Occipital lobe (tissue), 2 donors: ENCODE data around the gene CACNB1. TPM values are rescaled to one million over a fixed set of nuclear protein-coding genes. Genes with fewer than 3 reads are reported as not detected.

ENCODE experiments used
- DNase-seq: peaks from one replicate; lab custom pipeline; 2025; lab: John Stamatoyannopoulos, UW
- total RNA-seq: library from RNA; depleted of rRNA; stranded (reverse); fragments of >200 nt; gene quantifications from one replicate; pipeline ENCODE4 v1.2.3, GENCODE V29; 2014

CACNB1 gene
- total RNA-seq, 1 donor from 2014 or later = 20.6 TPM

DNA sequence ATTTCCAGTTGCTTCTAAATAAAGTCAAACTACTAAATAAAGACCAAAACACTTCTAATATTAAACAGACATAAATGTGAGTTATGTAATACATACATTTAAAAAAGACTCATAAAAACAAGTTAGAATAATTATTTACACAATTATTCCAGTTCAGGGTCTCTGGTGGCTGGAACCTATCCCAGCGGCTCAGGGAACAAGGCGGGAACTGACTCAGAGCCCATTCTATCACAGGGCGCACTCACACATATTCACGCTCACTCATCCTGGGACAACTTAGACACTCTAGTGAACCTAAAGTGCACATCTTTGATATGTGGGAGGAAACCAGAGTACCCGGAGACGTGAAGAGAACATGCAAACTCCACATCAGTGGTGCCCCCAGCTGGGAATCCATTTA, 71.0 kb downstream of the CACNB1 start:
- no peak for DNase-seq

DNA sequence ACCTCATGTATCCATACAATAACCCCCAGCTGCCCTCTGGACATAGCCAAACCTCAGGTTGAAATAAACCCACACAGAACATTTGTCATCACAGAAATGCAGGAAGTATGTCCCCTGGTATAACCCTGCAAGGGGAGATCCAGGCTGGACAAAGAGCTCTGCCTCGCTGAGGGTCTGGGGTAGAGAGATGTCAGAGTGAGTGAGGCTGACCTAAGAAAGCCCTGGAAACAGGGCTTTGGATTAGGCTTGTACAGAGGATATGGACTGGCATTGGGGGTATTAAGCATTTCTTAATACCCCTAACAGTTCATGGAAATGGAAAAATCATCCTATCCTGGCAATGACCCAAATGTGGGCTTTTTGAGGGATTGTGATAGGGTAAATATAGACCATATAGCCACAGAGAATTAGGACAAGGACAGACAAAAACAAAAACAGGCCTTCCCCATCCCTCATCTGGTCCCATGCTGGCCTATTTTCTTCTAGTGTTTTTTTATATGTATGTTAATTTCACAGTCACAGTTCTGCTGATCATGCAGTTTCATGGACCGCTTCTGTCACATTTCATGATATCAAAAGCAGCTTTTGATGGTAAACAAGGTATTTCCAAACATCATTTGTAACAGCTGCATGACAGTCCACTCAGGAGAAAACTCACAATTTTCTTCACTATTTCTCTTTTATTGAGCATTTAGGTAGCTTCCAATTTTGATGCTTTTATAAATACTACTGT, 72.2 kb downstream of the CACNB1 start:
- no peak for DNase-seq

DNA sequence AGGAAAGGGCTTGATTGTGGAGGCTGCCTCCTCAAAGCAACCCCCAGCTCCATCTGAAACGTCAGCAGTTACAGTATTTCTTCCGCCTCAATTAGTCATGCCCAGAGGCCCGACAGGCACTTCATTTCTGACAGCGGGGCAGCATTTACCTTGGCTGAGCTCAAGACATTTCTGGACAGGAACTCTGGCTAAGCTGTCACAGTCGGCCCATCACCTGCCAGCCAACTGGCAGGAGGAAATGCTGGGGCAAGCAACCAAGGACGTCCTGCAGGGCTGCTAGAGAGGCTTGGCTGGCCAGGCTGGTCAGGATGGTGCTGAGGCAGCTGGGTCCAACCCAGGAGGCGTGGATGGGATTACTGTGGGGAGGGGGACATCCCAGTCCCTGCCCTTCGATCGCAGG, 73.8 kb downstream of the CACNB1 start:
- no peak for DNase-seq

Other genes with a start within 250 kb of the CACNB1 start
- not detected for gene FBXO47, start 230.3 kb downstream of the CACNB1 start, total RNA-seq
- gene PLXDC1, start 46.0 kb downstream of the CACNB1 start, total RNA-seq = 9.4 TPM
- gene ARL5C, start 31.5 kb downstream of the CACNB1 start, total RNA-seq = not detected
- 958 TPM for gene RPL19, start 2.6 kb upstream of the CACNB1 start, total RNA-seq
- 0.31 TPM for gene STAC2, start 28.3 kb upstream of the CACNB1 start, total RNA-seq
- gene FBXL20, start 204.0 kb upstream of the CACNB1 start, total RNA-seq = 22.9 TPM